HepG2 (cell line): ENCODE measurements around the gene FAM219A. TPM values are rescaled to one million over a fixed set of nuclear protein-coding genes. Genes with fewer than 3 reads are reported as not detected.

Experiments used
- ADNP ChIP-seq: sonication (generic); formaldehyde crosslinking; IDR thresholded peaks from 2 replicates; pipeline ENCODE4 v1.4.0; 2020; ENCODE audit warnings: missing genetic modification reagents
- CAMTA2 ChIP-seq: sonication (generic); formaldehyde crosslinking; IDR thresholded peaks from 2 replicates; pipeline ENCODE4 v1.4.0; 2020; ENCODE audit warnings: mild to moderate bottlenecking, missing genetic modification reagents, borderline replicate concordance
- CBX2 ChIP-seq, 2 experiments: fragments of 200-600 bp in 1 of 2; sonication (generic); formaldehyde crosslinking in 1 of 2; IDR thresholded peaks; 2 replicates each; pipeline versions ENCODE4 v1.7.0 to v1.8.1; 2018 to 2022; ENCODE audit warnings: low read depth in 2 of 2, low read length in 1 of 2, mild to moderate bottlenecking in 1 of 2, missing genetic modification reagents in 1 of 2
- CCAR2 ChIP-seq: fragments of 200-400 bp; formaldehyde crosslinking; optimal IDR thresholded peaks from 2 replicates; pipeline ENCODE3; 2018; ENCODE audit warnings: low read depth, mild to moderate bottlenecking, low read length, moderate library complexity
- FOXK2 ChIP-seq: fragments of 450-650 bp; IDR thresholded peaks from 2 replicates; pipeline ENCODE4 v1.6.1; 2016
- FOXO4 ChIP-seq: sonication (generic); formaldehyde crosslinking; conservative IDR thresholded peaks from 2 replicates; pipeline ENCODE4 v1.8.1; 2023; ENCODE audit warnings: missing genetic modification reagents
- FOXP4 ChIP-seq: sonication (generic); formaldehyde crosslinking; IDR thresholded peaks from 2 replicates; pipeline ENCODE4 v1.4.0; 2020; ENCODE audit warnings: missing genetic modification reagents
- HOXA7 ChIP-seq: sonication (generic); formaldehyde crosslinking; IDR thresholded peaks from 2 replicates; pipeline ENCODE4 v1.8.1; 2022; ENCODE audit warnings: mild to moderate bottlenecking, missing genetic modification reagents, moderate library complexity
- KMT2A ChIP-seq: sonication (generic); formaldehyde crosslinking; IDR thresholded peaks from 2 replicates; pipeline ENCODE4 v1.4.0; 2020; ENCODE audit warnings: missing genetic modification reagents
- MBNL3 ChIP-seq: fragments of 250-450 bp; sonication (Bioruptor Pico); conservative IDR thresholded peaks from 2 replicates; pipeline ENCODE4 v1.8.0; 2022; ENCODE audit warnings: mild to moderate bottlenecking, inconsistent platforms
- NBN ChIP-seq: fragments of 450-650 bp; conservative IDR thresholded peaks from 2 replicates; pipeline ENCODE4 v1.6.1; 2017
- NR2C2 ChIP-seq: sonication (generic); formaldehyde crosslinking; IDR thresholded peaks from 2 replicates; pipeline ENCODE4 v1.4.0; 2020; ENCODE audit warnings: missing genetic modification reagents, mild to moderate bottlenecking, moderate library complexity, borderline replicate concordance
- NRL ChIP-seq: sonication (generic); formaldehyde crosslinking; IDR thresholded peaks from 2 replicates; pipeline ENCODE4 v1.5.0; 2020; ENCODE audit warnings: missing genetic modification reagents, mild to moderate bottlenecking, moderate library complexity, borderline replicate concordance
- PLRG1 ChIP-seq: fragments of 450-650 bp; conservative IDR thresholded peaks from 2 replicates; pipeline ENCODE4 v1.6.1; 2016
- RXRA ChIP-seq: sonication (generic); formaldehyde crosslinking; IDR thresholded peaks from 2 replicates; pipeline ENCODE4 v1.5.1; 2020; ENCODE audit warnings: missing genetic modification reagents
- SRSF1 ChIP-seq: fragments of 200-400 bp; formaldehyde crosslinking; optimal IDR thresholded peaks from 2 replicates; pipeline ENCODE3; 2017; ENCODE audit warnings: mild to moderate bottlenecking, low read depth, low read length, moderate library complexity
- TMF1 ChIP-seq: sonication (generic); formaldehyde crosslinking; IDR thresholded peaks from 2 replicates; pipeline ENCODE4 v1.8.1; 2022; ENCODE audit warnings: low read depth, missing genetic modification reagents
- ZBTB25 ChIP-seq: IDR thresholded peaks from 2 replicates; pipeline ENCODE4 v1.6.1; 2018; ENCODE audit warnings: missing genetic modification reagents
- ZBTB39 ChIP-seq: sonication (generic); formaldehyde crosslinking; IDR thresholded peaks from 2 replicates; pipeline ENCODE4 v1.5.0; 2020; ENCODE audit warnings: missing genetic modification reagents
- ZNF101 ChIP-seq: sonication (generic); formaldehyde crosslinking; IDR thresholded peaks from 2 replicates; pipeline ENCODE4 v1.4.0; 2020; ENCODE audit warnings: mild to moderate bottlenecking, low read depth, missing genetic modification reagents, borderline replicate concordance
- ZNF205 ChIP-seq: IDR thresholded peaks from 2 replicates; pipeline ENCODE4 v1.6.1; 2018; ENCODE audit warnings: missing biosample characterization, missing genetic modification reagents
- ZNF207 ChIP-seq: fragments of 450-650 bp; IDR thresholded peaks from 2 replicates; pipeline ENCODE4 v1.6.1; 2016; ENCODE audit warnings: antibody characterized with exemption, borderline replicate concordance
- ZNF558 ChIP-seq: sonication (generic); formaldehyde crosslinking; IDR thresholded peaks from 2 replicates; pipeline ENCODE4 v1.9.0; 2022; ENCODE audit warnings: mild to moderate bottlenecking, missing genetic modification reagents, borderline replicate concordance
- ZSCAN21 ChIP-seq: sonication (generic); formaldehyde crosslinking; IDR thresholded peaks from 2 replicates; pipeline ENCODE4 v1.8.0; 2022; ENCODE audit warnings: mild to moderate bottlenecking, missing genetic modification reagents, moderate library complexity, borderline replicate concordance
- polyA plus RNA-seq, 8 experiments: library from polyadenylated mRNA; depleted of rRNA in 3 of 8; stranded (reverse) in 7 of 8; unstranded in 1 of 8; fragments of >200 nt; fragmentation: Illumina TruSeq in 4 of 8; extraction: Trizol in 4 of 8; gene quantifications; 2 replicates each; pipeline versions ENCODE4 v1.2.1 to v1.2.3, GENCODE V29; 2011 to 2016; ENCODE audit warnings: low read depth in 4 of 8, missing spikeins in 1 of 8, mixed read lengths in 1 of 8; ENCODE audit not compliant: insufficient read depth in 1 of 8
- total RNA-seq, 5 experiments: library from RNA; depleted of rRNA; stranded (reverse); fragments of >200 nt; fragmentation: Illumina TruSeq; extraction: Trizol; gene quantifications; 2 replicates each; pipeline ENCODE4 v1.2.3, GENCODE V29; 2016; ENCODE audit warnings: low read depth in 1 of 5

Gene FAM219A
- total and polyA plus RNA-seq, 2 of the 13 experiments (the other 11 are each of a cell fraction or from before 2014, with no cell fraction given) = 3.9 to 6.4 TPM

GRCh38 chr9:34380511-34381315 lies 77.7 kb downstream of the FAM219A start (continued):
- TF ChIP-seq FOXP4 (CRISPR knock-in tag) = no peak
- no peak for TF ChIP-seq FOXK2
- no peak for TF ChIP-seq CAMTA2 (CRISPR knock-in tag)
- TF ChIP-seq ZNF558 (CRISPR knock-in tag) = no peak; the same call in 1 of the 2 replicates
- TF ChIP-seq KMT2A (CRISPR knock-in tag) = no peak; the same call in none of the 2 replicates
- no peak; the same call in 1 of the 2 replicates for TF ChIP-seq ZBTB25 (CRISPR knock-in tag)
- 0 out of 2 replicates have a peak, but pooled peaks have one; percentile 86 for TF ChIP-seq FOXO4
- TF ChIP-seq ZNF205 (CRISPR knock-in tag) = peak; percentile 34; the same call in 1 of the 2 replicates
- TF ChIP-seq RXRA = peak; percentile 42; the same call in 1 of the 2 replicates
- TF ChIP-seq ZSCAN21 (CRISPR knock-in tag) = peak; percentile 67
- no peak for TF ChIP-seq ZNF101 (CRISPR knock-in tag)
- no peak for TF ChIP-seq NBN
- no peak for TF ChIP-seq MBNL3
- TF ChIP-seq CCAR2 = no peak
- TF ChIP-seq ZNF207 = no peak
- peak; percentile 56; the same call in 1 of the 2 replicates for TF ChIP-seq NRL (CRISPR knock-in tag)
- TF ChIP-seq HOXA7 (CRISPR knock-in tag) = no peak
- TF ChIP-seq NR2C2 (CRISPR knock-in tag) = no peak
- no peak for TF ChIP-seq ADNP (CRISPR knock-in tag)
- no peak for TF ChIP-seq PLRG1
- peak; percentile 88; the same call in 1 of the 2 replicates for TF ChIP-seq TMF1 (CRISPR knock-in tag)
- peak; percentile 71; the same call in 1 of the 2 replicates for TF ChIP-seq ZBTB39
- no peak for TF ChIP-seq CBX2 (IDR thresholded peaks at IDR 0.05; ENCODE audit: low read depth, low read length)
- TF ChIP-seq CBX2 (CRISPR knock-in tag; IDR thresholded peaks at IDR 0.05; ENCODE audit: low read depth) = 0 out of 2 replicates have a peak, but pooled peaks have one; percentile 24
- peak; percentile 58 for TF ChIP-seq SRSF1
